ENCODE results near the gene PHKB. TPM values are rescaled to one million over a fixed set of nuclear protein-coding genes. Genes with fewer than 3 reads are reported as not detected.
A peak's percentile ranks its signal among the peaks of the same experiment; 100 is the strongest.

PHKB gene
- total and polyA plus RNA-seq, 5 donors from 2014 or later: 28.8 to 96.6 (median 38.5) TPM

GRCh38 chr16:47611848-47612493, 150.8 kb downstream of the PHKB start:
- Mint-ChIP-seq H3K4me3 (no peak overlapping the region), H3K36me3 (peaks cover 49% of the 10 kb centered on the region), H3K27ac (no peak overlapping the region), H3K9me3 (peaks cover 0 to 6% (median 2%) of the 10 kb centered on the region in 7 donors), H3K4me1 (peaks cover 11 to 18% (median 14%) of the 10 kb centered on the region in 4 donors), H3K27me3 (no peaks in the 10 kb centered on the region)
- no peaks in the 10 kb centered on the region for H3K4me1 ChIP-seq (ENCODE audit: control insufficient read depth, insufficient read depth, low read length, poor library complexity, severe bottlenecking)
- peaks cover 33% of the 10 kb centered on the region for H3K36me3 ChIP-seq (ENCODE audit: control insufficient read depth, insufficient read depth, low read length)
- DNase-seq (no peak), ATAC-seq (ENCODE audit: low read depth in 2 of 2) (no peak)
- H3K27me3 ChIP-seq (ENCODE audit: control insufficient read depth, insufficient read depth, low read length): no peaks in the 10 kb centered on the region
- no peak overlapping the region for H3K27ac ChIP-seq (ENCODE audit: insufficient read depth, low read length, poor library complexity, severe bottlenecking)
- H3K9me3 ChIP-seq (ENCODE audit: control insufficient read depth in 2 of 2, low read length in 2 of 2): no peaks in the 10 kb centered on the region
- H3K4me3 ChIP-seq (ENCODE audit: low read depth, low read length): no peak overlapping the region

- no peak for ATAC-seq (ENCODE audit: low read depth in 2 of 2)
These were observed 151.6 kb downstream of the PHKB start for GRCh38 chr16:47612711-47613110.

GRCh38 chr16:47613251-47613650, 152.1 kb downstream of the PHKB start:
- no peaks in the 10 kb centered on the region for H3K27me3 ChIP-seq (ENCODE audit: control insufficient read depth, insufficient read depth, low read length)
- peaks cover 0 to 6% (median 0%) of the 10 kb centered on the region in 7 donors for H3K9me3 Mint-ChIP-seq
- peaks cover 11 to 24% (median 15%) of the 10 kb centered on the region in 4 donors for H3K4me1 Mint-ChIP-seq
- no peak for DNase-seq
- H3K27me3 Mint-ChIP-seq: no peaks in the 10 kb centered on the region
- ATAC-seq (ENCODE audit: low read depth in 2 of 2): no peak
- peaks cover 25% of the 10 kb centered on the region for H3K36me3 ChIP-seq (ENCODE audit: control insufficient read depth, insufficient read depth, low read length)
- no peak overlapping the region for H3K27ac ChIP-seq (ENCODE audit: insufficient read depth, low read length, poor library complexity, severe bottlenecking)
- H3K27ac Mint-ChIP-seq: no peak overlapping the region
- H3K4me3 Mint-ChIP-seq: no peak overlapping the region
- peaks cover 38% of the 10 kb centered on the region for H3K36me3 Mint-ChIP-seq
- no peaks in the 10 kb centered on the region for H3K9me3 ChIP-seq (ENCODE audit: control insufficient read depth in 2 of 2, low read length in 2 of 2)
- H3K4me1 ChIP-seq (ENCODE audit: control insufficient read depth, insufficient read depth, low read length, poor library complexity, severe bottlenecking): no peaks in the 10 kb centered on the region
- H3K4me3 ChIP-seq (ENCODE audit: low read depth, low read length): no peak overlapping the region

More at GRCh38 chr16:47612711-47613110, 151.6 kb downstream of the PHKB start:
- no peak overlapping the region for H3K27ac ChIP-seq (ENCODE audit: insufficient read depth, low read length, poor library complexity, severe bottlenecking)
- peaks cover 11 to 20% (median 13%) of the 10 kb centered on the region in 4 donors for H3K4me1 Mint-ChIP-seq
- peaks cover 0 to 6% (median 0%) of the 10 kb centered on the region in 7 donors for H3K9me3 Mint-ChIP-seq
- no peak for DNase-seq
- no peaks in the 10 kb centered on the region for H3K27me3 Mint-ChIP-seq
- H3K4me1 ChIP-seq (ENCODE audit: control insufficient read depth, insufficient read depth, low read length, poor library complexity, severe bottlenecking): no peaks in the 10 kb centered on the region
- H3K27me3 ChIP-seq (ENCODE audit: control insufficient read depth, insufficient read depth, low read length): no peaks in the 10 kb centered on the region
- peaks cover 42% of the 10 kb centered on the region for H3K36me3 Mint-ChIP-seq
- H3K4me3 ChIP-seq (ENCODE audit: low read depth, low read length): no peak overlapping the region
- H3K4me3 Mint-ChIP-seq: no peak overlapping the region
- peaks cover 27% of the 10 kb centered on the region for H3K36me3 ChIP-seq (ENCODE audit: control insufficient read depth, insufficient read depth, low read length)
- H3K9me3 ChIP-seq (ENCODE audit: control insufficient read depth in 2 of 2, low read length in 2 of 2): no peaks in the 10 kb centered on the region
- H3K27ac Mint-ChIP-seq: no peak overlapping the region

DNA sequence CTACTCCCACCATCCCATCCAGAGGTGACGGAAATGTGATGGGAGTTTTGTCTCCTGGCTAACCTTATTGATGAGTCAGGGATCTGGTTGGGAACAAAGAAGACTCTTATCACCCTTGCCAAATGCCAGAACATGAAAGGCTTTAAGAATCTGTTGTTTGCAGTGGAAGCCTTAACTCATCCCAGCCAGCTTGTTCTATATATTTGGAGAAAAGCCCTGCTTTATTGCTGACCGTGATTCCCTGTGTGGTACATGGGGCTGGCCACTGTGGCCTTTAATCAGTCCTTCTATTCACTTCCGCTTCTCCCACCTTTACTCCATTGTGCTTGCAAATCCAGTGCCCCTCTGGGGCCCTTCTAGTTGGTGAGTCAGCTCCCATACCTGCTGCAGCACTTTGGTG, 156.6 kb downstream of the PHKB start:
- DNase-seq: no peak
- Mint-ChIP-seq H3K9me3 (peaks cover 0 to 2% (median 0%) of the 10 kb centered on the region in 7 donors), H3K4me1 (peaks cover 0 to 28% (median 15%) of the 10 kb centered on the region in 4 donors), H3K27ac (no peak overlapping the region), H3K27me3 (no peaks in the 10 kb centered on the region), H3K4me3 (no peak overlapping the region), H3K36me3 (peaks cover 20% of the 10 kb centered on the region)
- no peak for ATAC-seq (ENCODE audit: low read depth in 2 of 2)
- Histone ChIP-seq H3K27ac (ENCODE audit: insufficient read depth, low read length, poor library complexity, severe bottlenecking) (no peak overlapping the region), H3K9me3 (ENCODE audit: control insufficient read depth in 2 of 2, low read length in 2 of 2) (no peaks in the 10 kb centered on the region), H3K4me3 (ENCODE audit: low read depth, low read length) (no peak overlapping the region), H3K4me1 (ENCODE audit: control insufficient read depth, insufficient read depth, low read length, poor library complexity, severe bottlenecking) (no peaks in the 10 kb centered on the region), H3K36me3 (ENCODE audit: control insufficient read depth, insufficient read depth, low read length) (peaks cover 9% of the 10 kb centered on the region), H3K27me3 (ENCODE audit: control insufficient read depth, insufficient read depth, low read length) (no peaks in the 10 kb centered on the region)

DNA sequence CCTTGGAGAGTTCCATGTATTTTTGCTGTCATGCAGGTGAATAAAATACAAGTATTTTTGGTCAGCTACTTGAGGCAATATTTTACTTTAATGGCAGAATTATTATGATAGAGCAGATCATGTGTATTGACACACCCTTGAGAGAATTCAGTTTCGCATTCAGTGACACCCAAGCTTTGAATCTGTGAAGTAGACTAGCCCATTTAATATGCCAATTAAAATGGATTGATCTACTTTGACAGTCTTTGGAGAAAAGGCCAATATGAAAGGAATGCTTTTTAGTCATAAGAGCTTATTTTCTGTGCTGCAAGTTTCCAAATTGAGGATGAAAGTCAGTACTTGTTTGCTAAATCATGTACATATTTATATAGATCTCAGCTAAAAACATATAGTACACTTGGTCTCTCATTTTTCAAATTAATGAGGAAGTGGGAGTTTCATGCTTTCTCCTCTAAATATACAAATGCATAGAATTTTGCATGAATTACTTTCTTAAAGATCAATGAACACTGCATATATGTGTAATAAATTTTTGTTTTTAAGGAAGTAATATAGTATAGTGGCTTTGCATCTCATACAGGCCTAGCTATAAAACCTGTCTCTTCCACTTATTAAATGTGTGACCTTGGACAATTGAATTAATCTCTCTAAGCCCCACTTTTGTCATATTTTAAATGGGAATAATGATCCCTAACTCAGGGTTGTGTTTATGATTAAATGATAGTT, 161.5 kb downstream of the PHKB start:
- no peak overlapping the region for H3K27ac ChIP-seq (ENCODE audit: insufficient read depth, low read length, poor library complexity, severe bottlenecking)
- Mint-ChIP-seq H3K27me3 (no peaks in the 10 kb centered on the region), H3K4me1 (peaks cover 0 to 37% (median 19%) of the 10 kb centered on the region in 4 donors), H3K4me3 (no peak overlapping the region), H3K36me3 (peaks cover 33% of the 10 kb centered on the region), H3K9me3 (peaks cover 0 to 2% (median 0%) of the 10 kb centered on the region in 7 donors), H3K27ac (no peak overlapping the region)
- no peak overlapping the region for H3K4me3 ChIP-seq (ENCODE audit: low read depth, low read length)
- peaks cover 7% of the 10 kb centered on the region for H3K36me3 ChIP-seq (ENCODE audit: control insufficient read depth, insufficient read depth, low read length)
- ATAC-seq (ENCODE audit: low read depth in 2 of 2): no peak
- H3K27me3 ChIP-seq (ENCODE audit: control insufficient read depth, insufficient read depth, low read length): no peaks in the 10 kb centered on the region
- no peaks in the 10 kb centered on the region for H3K9me3 ChIP-seq (ENCODE audit: control insufficient read depth in 2 of 2, low read length in 2 of 2)
- no peaks in the 10 kb centered on the region for H3K4me1 ChIP-seq (ENCODE audit: control insufficient read depth, insufficient read depth, low read length, poor library complexity, severe bottlenecking)
- DNase-seq: no peak

DNA sequence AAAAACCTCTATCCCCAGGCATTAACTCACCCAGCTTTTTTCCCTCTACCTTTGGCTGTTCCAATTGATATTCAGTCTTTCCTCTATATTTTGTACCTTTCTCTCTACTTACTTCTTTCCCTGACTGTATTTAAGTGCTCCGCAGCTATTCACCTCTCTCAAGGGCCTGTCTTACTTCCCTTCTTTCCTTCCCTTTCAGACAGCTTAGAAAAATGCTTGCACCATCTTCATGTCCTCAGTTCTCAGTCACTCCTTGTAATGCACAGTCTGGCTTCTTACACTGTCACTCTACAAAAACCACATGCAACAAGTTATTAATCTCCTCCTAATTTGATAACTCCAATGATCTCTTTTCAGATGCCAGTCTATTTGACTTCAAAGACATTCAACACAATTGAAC, 163.4 kb downstream of the PHKB start:
- peaks cover 0 to 24% (median 14%) of the 10 kb centered on the region in 4 donors for H3K4me1 Mint-ChIP-seq
- H3K36me3 ChIP-seq (ENCODE audit: control insufficient read depth, insufficient read depth, low read length): peaks cover 7% of the 10 kb centered on the region
- H3K4me3 Mint-ChIP-seq: no peak overlapping the region
- ATAC-seq (ENCODE audit: low read depth in 2 of 2) (no peak), DNase-seq (no peak)
- H3K9me3 Mint-ChIP-seq: peaks cover 0 to 4% (median 0%) of the 10 kb centered on the region in 7 donors
- no peaks in the 10 kb centered on the region for H3K27me3 Mint-ChIP-seq
- H3K4me1 ChIP-seq (ENCODE audit: control insufficient read depth, insufficient read depth, low read length, poor library complexity, severe bottlenecking): no peaks in the 10 kb centered on the region
- peaks cover 30% of the 10 kb centered on the region for H3K36me3 Mint-ChIP-seq
- H3K27ac ChIP-seq (ENCODE audit: insufficient read depth, low read length, poor library complexity, severe bottlenecking): no peak overlapping the region
- H3K9me3 ChIP-seq (ENCODE audit: control insufficient read depth in 2 of 2, low read length in 2 of 2): no peaks in the 10 kb centered on the region
- H3K4me3 ChIP-seq (ENCODE audit: low read depth, low read length): no peak overlapping the region
- H3K27me3 ChIP-seq (ENCODE audit: control insufficient read depth, insufficient read depth, low read length): no peaks in the 10 kb centered on the region
- H3K27ac Mint-ChIP-seq: no peak overlapping the region

DNA sequence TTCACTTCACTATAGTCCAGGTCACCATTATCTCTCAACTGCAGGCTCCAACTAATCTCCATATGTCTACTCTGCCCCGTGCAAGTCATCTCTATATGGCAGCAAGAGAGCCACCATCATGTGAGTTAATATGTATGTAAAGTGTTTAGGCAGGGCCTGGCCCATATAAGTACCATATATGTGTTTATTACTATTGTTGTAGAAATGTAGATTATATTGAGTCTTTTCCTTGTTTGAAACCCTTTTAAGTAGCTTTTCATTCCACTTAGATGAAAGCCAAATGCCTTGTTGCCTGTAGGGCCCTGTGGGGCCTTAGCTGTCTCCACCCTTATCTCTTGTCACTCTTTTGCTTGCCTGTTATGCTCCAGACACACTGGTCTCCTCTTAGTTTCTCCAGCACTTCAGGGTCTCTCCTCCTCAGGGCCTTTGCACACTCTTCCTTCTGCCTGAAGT, 164.0 kb downstream of the PHKB start:
- no peak for ATAC-seq (ENCODE audit: low read depth in 2 of 2)
- Mint-ChIP-seq H3K36me3 (peaks cover 26% of the 10 kb centered on the region), H3K4me1 (peaks cover 0 to 18% (median 13%) of the 10 kb centered on the region in 4 donors), H3K9me3 (peaks cover 0 to 4% (median 0%) of the 10 kb centered on the region in 7 donors), H3K4me3 (peak overlapping the region in 1 of 4 donors; percentile 7), H3K27ac (peak overlapping the region in 1 of 3 donors; percentile 21), H3K27me3 (no peaks in the 10 kb centered on the region)
- no peak for DNase-seq
- Histone ChIP-seq H3K36me3 (ENCODE audit: control insufficient read depth, insufficient read depth, low read length) (peaks cover 7% of the 10 kb centered on the region), H3K4me1 (ENCODE audit: control insufficient read depth, insufficient read depth, low read length, poor library complexity, severe bottlenecking) (no peaks in the 10 kb centered on the region), H3K27me3 (ENCODE audit: control insufficient read depth, insufficient read depth, low read length) (no peaks in the 10 kb centered on the region), H3K27ac (ENCODE audit: insufficient read depth, low read length, poor library complexity, severe bottlenecking) (no peak overlapping the region), H3K9me3 (ENCODE audit: control insufficient read depth in 2 of 2, low read length in 2 of 2) (no peaks in the 10 kb centered on the region), H3K4me3 (ENCODE audit: low read depth, low read length) (no peak overlapping the region)
